Esophagus squamous epithelium (tissue), 5 donors: ENCODE results near the gene TLE1. TPM values are rescaled to one million over a fixed set of nuclear protein-coding genes. Genes with fewer than 3 reads are reported as not detected.

ENCODE experiments used
- DNase-seq: peaks from one replicate; lab custom pipeline; 2025; lab: John Stamatoyannopoulos, UW
- H3K27ac ChIP-seq, 4 donors: fragments of 200-600 bp; sonication (generic); one replicate each; pipeline ENCODE4 v1.5.1; 2016 to 2019; ENCODE audit warnings: mild to moderate bottlenecking in 1 of 4
- H3K27me3 ChIP-seq, 4 donors: fragments of 200-600 bp; sonication (generic); 1 replicate in 3 of 4; 2 replicates in 1 of 4; pipeline versions ENCODE4 v1.5.1 to v1.6.0; 2017 to 2021; ENCODE audit warnings: antibody characterized with exemption in 1 of 4
- H3K36me3 ChIP-seq, 3 donors: fragments of 200-600 bp; sonication (generic); one replicate each; pipeline ENCODE4 v1.5.1; 2016 to 2019
- H3K4me1 ChIP-seq, 3 donors: fragments of 200-600 bp; sonication (generic); one replicate each; pipeline ENCODE4 v1.5.1; 2017 to 2019
- H3K4me3 ChIP-seq, 4 donors: fragments of 200-600 bp; sonication (generic); 1 replicate in 3 of 4; 2 replicates in 1 of 4; pipeline ENCODE4 v1.5.1; 2016 to 2019; ENCODE audit warnings: mild to moderate bottlenecking in 2 of 4, moderate library complexity in 1 of 4
- H3K9me3 ChIP-seq, 3 donors: fragments of 200-600 bp; sonication (generic); one replicate each; pipeline ENCODE4 v1.5.1; 2016 to 2019
- POLR2A ChIP-seq, 4 donors: fragments of 450-650 bp; IDR thresholded peaks; one replicate each; pipeline ENCODE4 v1.6.1; 2017; ENCODE audit warnings: antibody characterized with exemption in 4 of 4, mild to moderate bottlenecking in 4 of 4, moderate library complexity in 3 of 4
- WGBS, 2 donors: methylation state at CpG; one replicate each; pipeline ENCODE4 v1.1.5; 2018; 5-methylcytosine and 5-hydroxymethylcytosine counted together
- intact Hi-C: fragments of 100-400 bp; cut with DNase I; formaldehyde crosslinking; loops from one replicate; pipeline ENCODE4 v1.15.0; 2022
- total RNA-seq, 4 donors: library from RNA; depleted of rRNA; stranded (reverse); fragments of >200 nt; gene quantifications; one replicate each; pipeline ENCODE4 v1.1.0, GENCODE V29; 2016
- TF ChIP-seq, protein P1 (sequence below), 6 experiments: fragments of 450-650 bp in 4 of 6; fragments of 200-600 bp in 2 of 6; sonication (generic) in 2 of 6; IDR thresholded peaks; one replicate each; pipeline ENCODE4 v1.5.1; 2016 to 2019; ENCODE audit warnings: antibody characterized with exemption in 6 of 6, mild to moderate bottlenecking in 4 of 6, moderate library complexity in 4 of 6
- donor health status: DM: yes; HTN: yes; CAD: no.

Gene TLE1
- total RNA-seq, 4 donors from 2014 or later = 17.1 to 43.3 (median 20.4) TPM

DNA sequence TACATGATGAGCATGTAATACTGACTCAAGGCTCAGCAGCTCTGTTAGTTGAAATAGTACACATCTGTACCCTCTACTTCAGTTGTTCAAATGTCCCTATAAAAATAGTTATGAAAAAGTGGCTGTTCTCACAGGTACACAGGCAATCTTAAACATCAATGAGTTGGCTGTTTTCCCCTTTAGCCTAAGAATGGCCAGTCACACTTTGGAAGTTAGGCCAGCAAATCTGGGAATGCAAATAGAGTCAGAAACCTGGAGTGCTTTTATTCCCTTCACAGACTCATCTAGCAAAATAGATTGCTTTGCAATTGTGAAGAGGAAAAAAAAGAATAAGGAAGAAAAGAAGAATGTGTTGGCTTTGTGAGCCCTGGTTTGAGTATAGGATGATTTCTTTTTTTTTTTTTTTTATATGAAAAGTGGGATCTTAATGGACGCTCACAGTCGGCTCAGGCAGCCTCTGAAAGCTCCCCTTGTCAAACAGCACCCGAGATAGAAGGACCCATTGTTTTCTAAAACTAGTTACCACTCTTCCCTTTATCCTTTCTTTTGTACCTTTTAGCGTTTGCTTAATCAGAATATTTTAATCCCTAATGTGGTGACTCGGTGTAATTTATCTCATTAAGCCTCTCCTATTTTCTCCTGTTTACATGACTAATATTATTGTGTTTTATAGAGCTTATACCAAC, 27.9 kb upstream of the TLE1 start:
- Histone ChIP-seq H3K9me3 (no peaks in the 10 kb centered on the region), H3K36me3 (no peaks in the 10 kb centered on the region), H3K27me3 (no peaks in the 10 kb centered on the region), H3K4me3 (no peak overlapping the region), H3K27ac (no peak overlapping the region), H3K4me1 (peaks cover 0 to 4% (median 0%) of the 10 kb centered on the region in 3 donors)
- DNase-seq = no peak
- TF ChIP-seq, protein P1, sequence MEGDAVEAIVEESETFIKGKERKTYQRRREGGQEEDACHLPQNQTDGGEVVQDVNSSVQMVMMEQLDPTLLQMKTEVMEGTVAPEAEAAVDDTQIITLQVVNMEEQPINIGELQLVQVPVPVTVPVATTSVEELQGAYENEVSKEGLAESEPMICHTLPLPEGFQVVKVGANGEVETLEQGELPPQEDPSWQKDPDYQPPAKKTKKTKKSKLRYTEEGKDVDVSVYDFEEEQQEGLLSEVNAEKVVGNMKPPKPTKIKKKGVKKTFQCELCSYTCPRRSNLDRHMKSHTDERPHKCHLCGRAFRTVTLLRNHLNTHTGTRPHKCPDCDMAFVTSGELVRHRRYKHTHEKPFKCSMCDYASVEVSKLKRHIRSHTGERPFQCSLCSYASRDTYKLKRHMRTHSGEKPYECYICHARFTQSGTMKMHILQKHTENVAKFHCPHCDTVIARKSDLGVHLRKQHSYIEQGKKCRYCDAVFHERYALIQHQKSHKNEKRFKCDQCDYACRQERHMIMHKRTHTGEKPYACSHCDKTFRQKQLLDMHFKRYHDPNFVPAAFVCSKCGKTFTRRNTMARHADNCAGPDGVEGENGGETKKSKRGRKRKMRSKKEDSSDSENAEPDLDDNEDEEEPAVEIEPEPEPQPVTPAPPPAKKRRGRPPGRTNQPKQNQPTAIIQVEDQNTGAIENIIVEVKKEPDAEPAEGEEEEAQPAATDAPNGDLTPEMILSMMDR (IDR thresholded peaks at IDR 0.05) = no peak
- TF ChIP-seq POLR2A (IDR thresholded peaks at IDR 0.05) = no peak
- intact Hi-C loops = no loop called here
- WGBS, 2 donors = 50 to 55% methylated on average over 5 of the region's 5 CpGs

DNA sequence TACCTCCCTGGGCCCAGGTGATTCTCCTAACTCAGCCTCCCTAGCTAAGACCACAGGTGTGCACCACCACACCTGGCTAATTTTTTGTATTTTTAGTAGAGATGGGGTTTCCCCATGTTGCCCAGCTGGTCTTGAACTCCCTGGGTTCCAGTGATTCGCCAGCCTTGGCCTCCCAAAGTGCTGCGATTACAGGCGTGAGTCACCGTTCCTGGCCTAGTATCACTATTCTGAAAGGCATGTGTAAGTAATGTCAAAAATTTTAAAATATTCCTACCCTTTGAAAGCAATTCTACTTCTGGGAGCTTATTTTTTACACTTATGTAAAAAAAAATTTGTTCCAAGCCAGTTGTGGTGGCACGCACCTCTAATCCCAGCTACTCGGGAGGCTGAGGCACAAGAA, 27.1 kb upstream of the TLE1 start:
- intact Hi-C loops = no loop called here
- Histone ChIP-seq H3K4me1 (peaks cover 0 to 4% (median 0%) of the 10 kb centered on the region in 3 donors), H3K27ac (no peak overlapping the region), H3K4me3 (no peak overlapping the region), H3K27me3 (no peaks in the 10 kb centered on the region), H3K36me3 (no peaks in the 10 kb centered on the region), H3K9me3 (no peaks in the 10 kb centered on the region)
- DNase-seq = no peak
- no peak for TF ChIP-seq POLR2A (IDR thresholded peaks at IDR 0.05)
- TF ChIP-seq, protein P1 (IDR thresholded peaks at IDR 0.05) = no peak
- 68 to 75% methylated on average over 6 of the region's 6 CpGs for WGBS, 2 donors

DNA sequence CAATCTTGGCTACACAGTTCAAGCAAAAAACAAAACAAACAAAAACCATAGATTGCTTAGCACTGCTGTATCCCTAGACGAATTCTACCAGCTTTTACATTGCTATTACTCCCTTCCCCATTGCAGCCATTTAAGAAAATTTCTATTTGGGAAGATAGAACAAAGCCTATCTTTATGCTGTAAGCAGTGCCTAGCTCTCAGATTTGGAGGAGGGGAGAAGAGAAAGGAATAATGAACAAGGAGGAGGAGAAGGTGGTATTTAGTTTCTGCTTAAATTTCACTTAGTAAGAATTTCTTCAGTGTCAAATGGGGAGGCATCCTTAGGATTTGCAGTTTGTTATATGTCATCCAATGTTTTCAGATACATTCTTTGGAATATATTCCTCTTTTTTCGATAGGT, 16.2 kb upstream of the TLE1 start:
- no peak overlapping the region for H3K4me3 ChIP-seq
- no peak for TF ChIP-seq POLR2A (IDR thresholded peaks at IDR 0.05)
- TF ChIP-seq, protein P1 (IDR thresholded peaks at IDR 0.05) = no peak
- H3K27me3 ChIP-seq = no peaks in the 10 kb centered on the region
- H3K27ac ChIP-seq = no peak overlapping the region
- H3K4me1 ChIP-seq = no peaks in the 10 kb centered on the region
- no peak for DNase-seq
- WGBS, 2 donors = 75 to 79% methylated on average over 2 of the region's 2 CpGs
- intact Hi-C loops = no loop called here
- H3K36me3 ChIP-seq = no peaks in the 10 kb centered on the region
- H3K9me3 ChIP-seq = no peaks in the 10 kb centered on the region

DNA sequence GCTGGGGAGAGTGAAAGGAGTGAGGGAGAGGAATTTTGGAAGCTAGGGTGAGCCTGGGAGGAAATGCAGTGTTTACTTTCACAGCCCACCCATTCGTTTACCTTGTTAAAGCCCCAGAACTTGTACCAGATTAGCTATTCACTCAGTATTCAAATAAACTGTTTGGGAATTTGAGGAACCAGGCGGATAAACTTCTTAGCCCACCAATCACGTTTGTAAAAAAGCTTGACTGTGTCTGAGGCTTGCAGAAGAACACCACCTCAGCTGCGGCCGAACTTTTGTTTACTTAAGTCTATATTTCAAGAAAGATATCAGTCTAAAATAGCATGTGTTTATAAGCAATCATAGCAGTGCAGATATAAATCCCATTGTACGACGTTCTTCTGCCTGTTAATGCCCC, 5.2 kb upstream of the TLE1 start:
- peaks cover 0 to 18% (median 0%) of the 10 kb centered on the region in 3 donors for H3K4me1 ChIP-seq
- no peaks in the 10 kb centered on the region for H3K27me3 ChIP-seq
- intact Hi-C loops = loop anchor here (10.0 kb wide), 1 partner anchor 170 kb away; no protein-coding TSS in a partner anchor
- H3K36me3 ChIP-seq = no peaks in the 10 kb centered on the region
- peak overlapping the region in 1 of 4 donors; percentile 10 for H3K4me3 ChIP-seq
- DNase-seq = no peak
- no peak for TF ChIP-seq POLR2A (IDR thresholded peaks at IDR 0.05)
- TF ChIP-seq, protein P1 (IDR thresholded peaks at IDR 0.05) = no peak
- WGBS, 2 donors = 67 to 72% methylated on average over 7 of the region's 7 CpGs
- no peaks in the 10 kb centered on the region for H3K9me3 ChIP-seq
- H3K27ac ChIP-seq = peak overlapping the region in 2 of 4 donors; percentile 30 to 36

DNA sequence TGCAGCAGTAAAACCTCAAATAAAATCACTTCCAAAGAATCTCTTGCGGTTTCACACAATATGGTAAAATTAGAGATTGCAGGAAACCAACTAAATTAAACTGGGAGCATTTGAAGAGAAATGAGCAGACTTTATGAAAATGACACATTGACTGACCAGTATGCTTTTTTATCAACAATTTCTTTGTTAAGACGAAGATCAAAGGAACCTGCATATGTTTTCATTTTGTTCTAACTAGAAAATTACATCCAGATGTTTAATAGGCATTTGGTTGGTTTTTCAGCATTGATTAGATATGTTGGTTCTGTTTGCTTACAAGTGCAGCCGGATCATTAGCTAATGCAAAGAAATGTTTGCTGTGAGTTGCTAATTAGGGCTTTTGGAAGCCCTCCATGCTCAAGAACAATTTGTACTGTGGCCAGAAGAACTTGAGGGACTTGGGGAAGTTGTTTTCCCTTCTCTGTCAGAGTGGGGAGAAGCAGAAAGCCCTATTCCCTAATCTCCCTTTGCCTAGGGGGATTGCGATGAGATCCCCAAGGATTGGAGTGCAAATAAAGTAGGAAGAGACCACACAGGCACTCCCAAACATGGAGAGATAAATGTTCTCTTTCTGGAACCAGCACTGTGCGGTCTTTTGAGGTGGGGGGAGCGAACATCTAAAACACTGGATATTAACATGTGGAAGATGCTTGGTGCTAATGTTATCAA, 4.5 kb upstream of the TLE1 start:
- H3K27ac ChIP-seq = peak overlapping the region in 2 of 4 donors; percentile 30 to 36
- intact Hi-C loops = loop anchor here (10.0 kb wide), 1 partner anchor 169 kb away; no protein-coding TSS in a partner anchor
- no peak for DNase-seq

More for the DNA sequence above, 4.5 kb upstream of the TLE1 start:
- WGBS, 2 donors = 62 to 71% methylated on average over 6 of the region's 6 CpGs
- Histone ChIP-seq H3K4me1 (peaks cover 0 to 18% (median 0%) of the 10 kb centered on the region in 3 donors), H3K27me3 (no peaks in the 10 kb centered on the region), H3K9me3 (no peaks in the 10 kb centered on the region), H3K36me3 (no peaks in the 10 kb centered on the region), H3K4me3 (peak overlapping the region in 1 of 4 donors; percentile 10)
- no peak for TF ChIP-seq POLR2A (IDR thresholded peaks at IDR 0.05)
- TF ChIP-seq, protein P1 (IDR thresholded peaks at IDR 0.05) = no peak
